ENCODE measurements around the gene ARHGAP4. TPM values are rescaled to one million over a fixed set of nuclear protein-coding genes. Genes with fewer than 3 reads are reported as not detected.

ARHGAP4 gene
- polyA plus RNA-seq (2013, experiment 1 of 2; ENCODE audit: insufficient read length) = 0.68 TPM
- polyA plus RNA-seq (2013, experiment 2 of 2; ENCODE audit: insufficient read length) = 1.2 TPM

DNA sequence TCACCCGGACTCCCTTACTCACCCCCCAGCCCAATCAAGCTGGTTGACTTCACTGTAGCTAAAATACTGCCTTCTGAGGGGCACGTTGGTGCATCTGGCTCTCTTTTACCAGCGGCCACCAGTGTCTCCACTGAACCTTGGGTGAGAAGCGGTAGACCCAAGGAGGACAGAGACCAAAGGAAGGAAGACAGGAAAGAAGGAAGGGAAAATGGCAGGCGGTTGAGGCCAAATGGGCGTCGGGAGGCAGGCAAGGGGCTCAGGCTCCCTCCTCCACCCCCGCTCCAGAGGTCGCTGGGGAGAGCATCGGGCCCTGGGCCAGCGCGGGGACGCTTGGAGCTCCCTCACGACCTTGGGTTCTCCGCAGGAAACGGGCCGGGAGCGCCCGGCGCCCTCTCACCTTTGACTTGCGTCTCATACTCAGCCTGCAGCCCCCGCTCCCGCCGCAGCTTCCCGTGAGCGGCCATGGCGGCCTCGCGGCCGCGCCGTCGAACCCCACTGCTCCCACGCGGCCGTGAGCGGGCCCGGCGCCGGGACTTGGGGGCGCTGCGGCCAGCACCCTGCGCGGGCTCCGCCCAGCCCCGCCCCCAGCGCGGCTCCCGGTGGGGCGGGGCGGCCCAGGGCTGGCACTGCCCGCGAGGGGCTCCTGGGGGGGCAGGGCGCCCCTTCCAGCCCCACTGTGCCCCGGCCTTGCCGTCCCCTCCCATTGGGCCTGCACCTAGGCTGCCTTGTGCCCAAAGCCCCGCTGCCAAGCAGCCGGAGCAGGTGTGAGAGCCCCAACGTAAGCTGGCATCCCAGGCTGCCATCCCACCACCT lies at the start of gene ARHGAP4:
Gene ARHGAP4 (minus strand): TSS at position 526 of the 813 bp plus-strand sequence. CDS start 62 bp downstream, at position 464.
- DNase-seq = no peak

DNA sequence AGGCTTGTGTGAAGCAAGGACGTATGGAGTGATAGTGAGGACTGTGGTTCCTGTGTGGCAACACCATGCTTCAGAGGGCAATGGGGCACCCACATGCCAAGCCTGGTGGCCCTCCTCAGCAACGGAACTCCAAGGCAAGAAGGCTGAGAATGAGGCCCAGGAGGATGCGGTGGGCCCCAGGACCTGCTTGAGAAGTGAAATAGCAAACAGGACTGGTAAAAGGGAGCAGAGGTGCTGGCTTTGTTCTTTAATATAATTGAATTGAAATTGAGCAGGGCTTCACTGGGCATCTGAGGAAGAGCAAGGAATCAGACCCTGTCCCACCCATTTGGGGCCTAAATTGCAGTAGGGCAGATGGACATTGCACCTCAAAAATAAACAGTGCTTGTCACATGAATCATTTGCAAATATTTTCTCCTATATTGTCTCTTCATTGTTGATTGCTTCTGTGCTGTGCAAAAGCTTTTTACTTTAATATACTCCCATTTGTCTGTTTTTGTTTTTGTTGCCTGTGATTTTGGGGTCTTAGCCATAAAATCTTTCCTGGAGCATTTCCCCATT lies 48.7 kb upstream of the ARHGAP4 start:
- no peak for DNase-seq

DNA sequence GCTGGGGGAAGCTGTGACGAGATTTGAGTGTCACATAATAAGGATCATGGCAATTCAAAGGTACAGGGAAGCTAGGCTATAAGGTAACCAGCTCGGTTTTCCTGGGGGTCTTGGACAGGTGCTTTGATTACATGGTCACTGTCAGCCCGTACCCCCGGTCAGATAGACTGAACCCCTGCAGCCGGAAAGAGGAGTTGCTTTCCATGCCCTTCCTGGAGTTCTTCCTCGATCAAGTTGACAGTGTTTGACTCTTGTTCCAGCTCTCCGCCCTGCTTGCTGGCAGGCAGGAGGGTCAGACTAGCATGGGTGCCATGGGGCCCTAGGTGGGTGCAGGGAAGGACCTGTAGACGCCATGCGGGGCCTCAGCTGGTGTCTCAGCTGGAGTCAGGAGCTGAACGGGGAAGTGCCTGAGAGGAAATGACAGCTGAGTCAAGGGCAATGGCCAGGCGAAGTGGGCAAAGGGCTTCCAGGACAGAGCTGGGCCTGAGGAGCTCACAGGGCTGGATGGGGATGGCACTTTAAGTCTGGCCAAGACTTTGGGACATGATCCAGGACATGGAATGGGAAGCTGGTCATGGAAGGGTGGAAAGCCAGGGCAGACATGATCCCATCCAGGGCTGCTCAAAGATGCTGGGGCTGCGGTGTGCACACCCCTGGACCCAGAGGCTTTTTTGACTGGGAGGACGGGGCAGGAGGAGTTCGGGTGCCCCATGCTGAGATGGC lies 48.1 kb upstream of the ARHGAP4 start:
- DNase-seq = no peak

DNA sequence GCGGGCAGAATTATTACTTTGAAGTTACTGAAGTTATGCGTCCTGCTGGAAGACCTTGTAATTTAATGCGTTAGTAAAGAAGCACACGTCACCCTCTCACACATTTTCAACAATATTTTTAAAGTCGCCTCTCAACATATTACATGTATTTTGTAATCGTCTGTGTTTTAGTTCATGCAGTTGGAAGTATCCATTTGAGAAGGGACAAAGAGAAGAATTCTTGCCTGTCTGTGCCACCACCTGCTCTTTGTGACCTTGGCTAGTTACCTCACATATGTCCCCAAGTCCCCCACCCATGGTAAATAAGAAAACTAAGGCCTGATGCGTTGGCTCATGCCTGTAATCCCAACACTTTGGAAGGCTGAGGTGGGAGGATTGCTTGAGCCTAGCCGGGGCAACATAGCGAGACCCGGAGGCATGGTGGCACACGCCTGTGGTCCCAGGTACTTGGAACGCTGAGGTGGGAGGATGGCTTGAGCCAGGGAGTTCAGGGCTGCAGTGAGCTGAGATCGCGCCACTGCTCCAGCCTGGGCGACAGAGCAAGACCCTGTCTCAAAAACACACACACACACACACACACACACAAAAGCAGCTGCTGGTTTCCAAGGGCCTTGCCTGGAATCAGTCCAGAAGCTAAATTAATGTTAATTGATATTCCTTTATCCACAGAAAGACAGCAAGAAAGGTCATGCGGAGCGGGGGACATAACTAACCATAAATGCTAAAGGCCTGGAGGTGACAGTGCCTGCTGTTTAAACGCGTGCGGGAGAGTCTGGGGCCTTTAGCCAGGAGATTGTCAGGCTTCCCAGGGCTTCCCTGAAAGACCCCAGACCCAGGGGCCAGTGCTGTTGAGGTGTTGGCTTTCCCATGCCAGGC lies 47.3 kb upstream of the ARHGAP4 start:
- DNase-seq = no peak

DNA sequence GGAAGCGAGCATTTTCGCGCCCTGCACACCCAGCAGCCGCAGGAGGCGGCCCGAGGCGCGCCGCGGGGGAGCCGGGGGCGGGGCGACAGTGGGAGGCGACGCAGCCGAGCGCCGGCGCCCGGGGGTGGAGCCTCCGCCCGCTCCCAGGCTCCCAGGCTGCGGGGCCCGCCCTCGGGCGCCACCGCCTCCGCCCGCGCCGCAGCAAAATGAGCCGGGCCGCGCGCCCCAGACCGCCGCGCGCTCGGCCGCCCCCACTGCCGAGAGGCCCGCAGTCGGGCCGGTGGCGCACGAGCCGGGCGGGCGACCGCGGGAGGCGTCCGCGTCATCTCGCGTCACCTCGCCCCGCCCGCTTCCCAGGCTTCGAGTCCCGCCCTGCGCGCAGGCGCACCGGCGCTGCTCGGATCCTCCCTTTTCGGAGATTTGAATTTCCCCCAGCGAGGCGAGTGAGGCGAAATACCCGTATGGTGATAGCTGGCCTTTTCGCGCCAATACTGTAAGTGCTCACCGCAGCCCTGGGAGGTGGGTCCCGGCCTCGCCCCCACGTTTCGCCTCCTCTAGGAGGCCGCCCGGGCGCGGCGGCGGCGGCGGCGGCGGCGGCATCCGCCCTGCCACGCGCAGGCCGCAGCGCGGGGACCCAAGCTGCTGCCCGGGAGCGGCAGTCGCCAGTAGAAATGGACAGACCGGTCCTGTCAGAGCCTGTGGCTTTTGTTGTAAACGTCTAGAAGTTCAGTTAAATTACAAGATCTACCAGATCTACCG lies 46.5 kb upstream of the ARHGAP4 start, which contains the start of gene TMEM187:
Gene TMEM187 (plus strand): TSS at position 387 of the 759 bp plus-strand sequence. CDS start 9,309 bp downstream, outside the sequence.
- peak; percentile 89 for DNase-seq

DNA sequence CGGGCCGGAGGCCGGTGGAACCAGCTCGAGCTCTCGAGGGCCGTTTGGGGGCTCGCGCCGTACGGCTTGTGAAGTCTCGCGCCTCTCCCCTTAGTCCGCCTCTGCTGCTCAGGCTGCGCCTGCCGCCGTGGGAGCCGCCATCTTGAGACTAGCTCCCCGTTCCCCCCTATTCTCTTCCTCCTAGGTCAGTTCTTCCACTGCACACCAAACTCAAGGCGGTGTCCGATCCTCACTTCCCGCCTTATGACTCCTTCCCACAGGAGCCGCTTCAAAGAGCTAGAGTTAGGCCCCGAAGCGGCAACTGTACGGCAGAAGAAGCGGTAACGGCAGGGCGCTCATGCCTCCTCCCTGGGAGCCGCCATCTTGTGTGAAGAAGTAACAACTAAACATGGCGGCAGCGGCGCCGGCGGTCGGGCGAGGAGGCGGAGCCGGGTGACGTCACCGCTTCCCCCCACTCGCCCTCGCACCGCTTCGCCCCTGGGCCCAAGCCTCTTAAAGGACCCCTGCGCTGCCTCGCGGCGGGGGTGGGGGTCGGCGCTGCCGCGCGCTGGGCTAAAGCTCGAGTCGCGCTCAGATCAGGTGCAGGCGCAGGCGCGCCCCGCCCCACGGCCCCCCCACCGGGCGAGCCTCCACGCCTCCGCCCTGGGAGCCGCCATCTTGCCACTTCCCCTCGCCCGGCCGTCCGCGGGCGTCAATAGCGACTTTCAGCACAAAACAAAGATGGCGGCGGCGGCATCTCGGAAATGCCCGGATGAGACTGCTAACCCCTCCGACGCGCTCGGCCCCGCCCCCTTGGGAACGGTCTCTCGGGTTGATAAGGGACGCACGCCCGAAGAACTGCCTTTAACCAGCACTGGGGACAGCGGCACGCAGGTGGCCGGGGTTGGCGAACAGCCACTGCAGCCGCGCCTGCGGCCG lies 45.6 kb upstream of the ARHGAP4 start, which contains the start of gene HCFC1:
Gene HCFC1 (minus strand): TSS at position 369 of the 918 bp plus-strand sequence. CDS start 978 bp downstream, outside the sequence.
- peak; percentile 87 for DNase-seq

DNA sequence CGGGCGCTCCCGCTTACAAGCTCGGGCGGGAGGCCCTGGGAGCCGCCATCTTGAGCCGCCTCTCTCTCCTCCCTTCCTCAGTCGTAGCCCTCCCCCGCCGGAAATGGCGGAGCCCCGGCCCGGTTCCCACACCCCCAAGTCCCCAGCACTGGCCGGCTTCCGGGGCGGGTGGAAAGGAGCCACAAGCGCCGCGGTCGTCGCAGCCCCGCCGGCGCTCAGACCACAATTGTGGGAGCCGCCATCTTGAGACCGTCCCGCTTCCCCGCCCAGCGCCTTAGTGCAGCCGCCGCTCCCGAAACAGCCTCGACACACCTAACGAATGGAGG lies 45.0 kb upstream of the ARHGAP4 start:
- DNase-seq = peak; percentile 88

DNA sequence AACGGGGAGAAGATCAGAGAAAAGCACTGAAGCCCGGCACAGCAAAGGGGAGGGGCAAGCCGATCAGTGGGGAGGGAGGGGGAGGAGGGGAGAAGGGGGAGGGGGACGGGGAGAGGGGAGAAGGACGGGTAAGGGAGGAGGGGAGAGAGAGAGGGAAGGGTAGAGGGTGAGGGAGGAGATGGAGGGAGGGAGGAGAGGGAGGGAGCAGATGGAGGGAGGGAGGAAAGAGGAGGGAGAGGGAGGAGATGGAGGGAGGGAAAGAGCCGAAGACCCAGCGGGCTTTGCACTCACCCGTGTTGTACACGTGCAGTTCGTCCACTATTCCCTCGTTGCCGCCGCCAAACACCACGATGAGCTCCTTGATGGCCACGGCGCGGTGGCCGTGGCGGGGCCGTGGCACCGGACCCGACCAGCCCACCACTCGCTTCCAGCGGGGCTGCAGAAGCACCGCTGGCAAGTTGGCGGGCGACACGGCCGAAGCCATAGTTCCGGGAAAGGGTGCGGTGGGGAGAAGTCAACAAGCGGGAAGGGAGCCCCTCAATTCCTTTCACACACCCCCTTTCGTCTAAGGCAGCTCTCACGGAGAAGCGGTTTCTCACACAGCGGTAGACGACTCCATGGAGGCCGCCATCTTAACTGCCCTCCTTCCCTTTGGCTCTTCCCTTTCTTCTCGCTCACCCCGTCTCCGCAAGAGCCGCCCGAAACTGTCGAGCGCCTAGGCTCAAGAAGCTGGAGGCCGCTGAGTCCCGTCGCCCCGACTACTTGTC lies 44.5 kb upstream of the ARHGAP4 start:
- DNase-seq = peak; percentile 80

DNA sequence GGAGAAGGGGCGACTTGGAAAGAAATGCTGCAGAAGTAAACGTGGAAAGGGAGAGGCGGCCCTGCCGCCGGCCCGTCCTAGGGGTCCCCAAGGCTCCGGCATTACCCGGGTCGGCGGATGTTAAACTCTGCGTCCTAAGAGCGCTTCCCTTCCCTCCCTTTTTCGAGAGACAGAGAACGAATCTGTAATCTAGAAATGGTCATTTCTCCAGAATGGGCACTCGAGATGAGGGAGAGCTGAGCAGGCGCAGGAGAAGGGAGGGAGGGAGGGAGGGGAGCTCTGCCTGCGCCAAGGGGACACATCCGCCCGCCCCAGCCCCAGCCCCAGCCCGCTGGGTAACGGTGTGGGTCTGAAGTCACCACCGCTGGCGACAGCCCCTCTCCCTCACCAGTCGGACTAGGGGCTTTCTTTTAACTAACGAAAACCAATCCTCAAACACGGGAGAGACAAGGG lies 43.9 kb upstream of the ARHGAP4 start:
- DNase-seq = no peak

DNA sequence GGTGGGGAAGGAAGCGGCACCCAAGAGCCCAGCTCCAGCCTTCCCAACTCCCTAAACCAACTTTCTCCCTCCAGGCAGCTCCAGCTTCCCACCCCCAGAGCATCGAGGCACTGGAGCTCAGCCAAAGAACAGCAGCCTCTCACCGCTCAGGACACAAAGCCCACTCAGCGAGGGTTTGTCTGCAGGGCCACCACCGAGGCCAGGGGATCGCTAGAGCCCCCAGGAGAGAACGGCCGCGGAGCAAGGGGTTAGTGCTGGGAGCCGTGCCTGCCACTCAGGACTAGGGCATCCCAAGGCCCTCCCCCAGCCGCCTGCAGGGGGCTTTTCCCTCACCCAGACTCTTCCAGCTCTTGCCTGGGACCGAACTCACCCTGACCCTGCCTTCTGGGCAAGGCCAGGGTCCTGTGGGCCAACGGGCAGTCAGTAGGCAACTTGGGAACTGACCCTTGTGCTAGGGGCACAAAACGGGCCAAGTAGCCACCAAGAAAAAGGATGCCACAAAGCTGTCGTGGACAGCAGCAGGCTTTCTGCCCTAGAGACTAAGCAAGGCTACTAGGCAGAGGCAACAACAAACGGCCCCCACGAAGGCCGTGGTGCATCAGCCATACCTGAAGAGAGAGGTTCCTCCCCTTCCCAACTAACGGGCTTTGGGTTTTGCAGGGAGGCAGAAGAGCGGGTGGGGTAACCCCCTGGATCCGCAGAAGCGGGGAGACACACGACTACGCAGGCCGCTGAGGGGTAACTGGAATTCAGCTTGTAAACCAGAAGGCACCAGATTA lies 43.2 kb upstream of the ARHGAP4 start:
- no peak for DNase-seq

DNA sequence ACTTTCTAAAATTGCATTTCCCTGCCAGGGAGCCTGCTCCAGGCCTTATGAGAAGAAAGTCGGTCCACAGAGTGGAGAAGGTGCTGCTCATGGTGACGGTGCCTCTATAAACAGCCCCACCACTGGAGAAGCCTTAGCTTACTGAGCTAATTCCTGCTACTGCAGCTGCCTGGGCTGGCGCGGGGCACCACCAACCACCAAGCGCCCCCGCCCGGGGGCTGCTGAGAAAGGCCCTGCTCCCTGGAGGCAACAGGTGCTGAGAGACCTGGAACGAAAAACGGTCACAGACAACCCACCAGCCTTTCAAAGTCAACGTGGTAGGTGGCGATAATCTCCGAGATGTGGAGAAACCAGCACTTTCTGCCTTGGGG lies 42.7 kb upstream of the ARHGAP4 start:
- no peak for DNase-seq

DNA sequence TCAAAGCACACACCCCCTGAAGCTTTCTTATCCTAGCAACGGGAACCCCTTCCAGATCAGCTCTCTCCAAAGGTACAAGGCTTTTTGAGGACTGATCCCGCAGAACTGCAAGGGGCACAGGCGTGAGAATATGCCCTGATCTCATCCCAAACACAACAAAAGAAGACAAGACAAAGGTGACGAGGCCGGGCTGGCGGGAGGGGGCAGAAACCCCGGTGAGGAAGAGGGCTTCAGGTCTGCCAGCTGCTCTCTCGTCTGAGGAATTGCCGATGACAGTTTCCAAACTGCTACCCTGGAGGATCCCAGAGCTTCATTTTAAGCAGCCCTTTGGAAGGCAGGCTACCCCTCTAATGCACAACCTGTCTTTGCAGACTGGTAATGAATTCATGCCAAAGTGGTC lies 42.2 kb upstream of the ARHGAP4 start:
- DNase-seq = no peak

DNA sequence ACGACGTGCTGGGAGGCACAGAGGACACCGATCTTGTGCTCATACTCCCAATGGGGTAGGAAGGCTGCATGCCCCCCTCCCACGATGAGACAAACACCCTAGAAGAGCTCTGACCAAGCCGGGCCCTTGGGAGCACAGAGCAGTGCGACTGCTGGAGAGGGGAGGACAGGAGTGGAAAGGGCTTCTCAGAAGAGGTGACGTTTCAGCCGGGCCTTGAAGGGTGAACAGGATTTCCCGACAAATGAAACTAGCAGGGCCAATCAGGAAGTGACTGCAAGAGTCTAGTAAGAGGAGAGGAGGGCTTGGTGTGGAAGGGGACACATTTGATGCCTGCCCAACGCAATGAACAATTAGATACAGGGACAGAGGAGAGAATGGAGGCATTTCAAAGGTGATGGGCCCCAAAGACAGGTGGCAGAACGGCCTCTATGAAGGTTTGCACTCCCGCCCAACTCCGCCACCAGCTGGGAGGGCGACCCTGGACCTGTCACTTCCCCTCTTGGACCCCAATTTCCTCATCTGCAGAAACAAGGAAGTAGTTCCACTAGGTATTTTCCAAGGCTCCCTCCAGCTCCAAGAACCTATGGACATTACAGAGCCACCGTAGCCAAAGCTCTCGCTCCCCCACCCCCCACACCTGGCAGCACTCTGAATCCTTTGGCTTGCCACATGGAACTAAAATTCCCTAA lies 41.6 kb upstream of the ARHGAP4 start:
- DNase-seq = no peak

DNA sequence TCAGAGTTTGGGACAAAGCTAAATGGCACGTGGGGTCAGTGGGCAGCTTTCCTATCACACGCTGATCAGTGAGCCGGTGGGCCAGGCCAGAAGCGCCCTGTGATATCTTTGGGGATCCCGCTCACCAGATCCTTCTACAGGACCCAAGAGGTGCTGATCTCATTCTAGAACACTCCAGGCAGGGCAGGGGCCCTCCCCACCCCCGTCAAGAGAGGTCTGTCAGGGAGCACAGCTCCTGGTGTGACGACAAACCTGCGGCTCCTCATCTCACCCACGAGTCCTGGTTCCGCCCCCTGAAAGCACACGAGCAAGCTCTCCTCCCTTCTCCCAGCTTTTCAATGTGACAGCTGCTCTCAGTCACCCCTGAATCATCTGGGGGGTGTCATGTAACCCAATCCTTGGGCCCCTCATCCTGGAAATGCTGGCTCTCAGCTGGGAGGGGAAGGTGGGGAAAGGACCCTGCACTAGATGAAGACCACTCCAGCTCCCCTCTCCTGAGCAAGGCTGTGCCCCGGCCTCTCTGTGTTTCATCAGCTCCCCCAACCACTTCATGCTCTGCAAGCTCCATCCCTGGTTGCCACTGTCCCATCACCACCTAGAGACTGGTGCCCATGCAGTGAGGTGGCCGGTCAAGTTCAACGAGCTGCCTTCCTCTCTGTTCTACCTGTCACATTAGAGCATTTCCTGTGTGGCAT lies 40.9 kb upstream of the ARHGAP4 start:
- DNase-seq = no peak

DNA sequence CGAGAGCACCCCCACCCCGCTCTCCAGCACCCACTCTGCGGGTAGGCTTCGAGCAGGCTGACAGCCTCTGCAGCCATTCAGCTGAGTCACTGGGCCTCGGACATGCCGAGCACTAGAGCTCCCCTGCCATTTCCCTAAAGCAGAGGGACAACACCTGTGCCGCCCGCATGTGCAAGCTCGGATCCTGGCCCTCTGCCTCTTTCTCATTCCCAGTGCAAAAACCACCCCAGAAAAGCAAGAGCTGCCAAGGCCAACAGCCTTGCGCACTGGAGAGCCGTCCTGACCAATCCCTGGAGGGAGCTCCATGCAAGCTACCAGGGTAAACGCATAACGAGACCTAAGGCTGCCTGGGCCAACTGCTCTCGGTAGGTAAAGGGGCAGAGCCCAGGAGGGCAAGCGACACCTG lies 40.2 kb upstream of the ARHGAP4 start:
- DNase-seq = no peak

DNA sequence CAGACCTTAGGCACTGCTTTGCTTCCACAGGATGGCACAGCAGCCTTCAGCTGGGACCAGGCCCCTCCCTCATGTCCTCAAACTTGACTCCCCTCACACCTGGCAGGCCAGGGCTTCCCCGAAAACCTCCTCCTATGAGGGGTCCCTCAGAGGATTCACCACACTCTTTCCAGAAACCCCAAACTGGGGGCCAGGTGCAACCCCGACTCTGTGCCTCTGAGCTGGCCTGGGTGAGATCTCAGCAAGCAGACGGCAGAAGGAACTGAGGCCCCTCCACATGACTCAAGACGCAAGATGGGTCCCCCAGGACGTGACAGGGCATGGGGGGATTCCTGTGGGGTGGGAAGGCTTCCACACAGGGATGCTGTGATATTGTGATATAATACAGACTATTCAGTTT lies 39.3 kb upstream of the ARHGAP4 start:
- DNase-seq = no peak

DNA sequence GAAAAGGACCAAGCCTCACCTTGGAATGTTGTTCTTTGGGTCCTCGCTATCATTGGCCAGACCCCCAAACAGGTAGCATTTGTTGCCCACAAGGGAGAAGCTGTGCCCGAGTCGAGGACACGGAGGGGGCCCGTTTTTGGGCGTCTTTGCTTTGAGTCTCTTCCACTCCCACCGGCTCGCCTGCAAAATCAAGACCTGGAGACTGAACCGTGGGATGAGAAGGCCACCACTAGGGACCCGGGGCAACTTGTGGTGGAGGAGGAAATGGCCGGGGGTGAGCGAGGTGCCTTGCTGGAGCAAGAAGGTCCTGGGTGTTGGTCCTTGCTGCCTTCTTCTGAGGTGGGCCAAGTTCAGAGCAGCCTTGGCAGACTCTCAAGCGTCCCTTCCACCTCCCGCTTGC lies 38.0 kb upstream of the ARHGAP4 start:
- no peak for DNase-seq
